K562 (cell line): ENCODE data around the gene PATE4. TPM values are rescaled to one million over a fixed set of nuclear protein-coding genes. Genes with fewer than 3 reads are reported as not detected.

Source experiments
- HES1 ChIP-seq: fragments of 450-650 bp; IDR thresholded peaks from 2 replicates; pipeline ENCODE4 v1.6.1; 2016; ENCODE audit warnings: low read depth, mild to moderate bottlenecking, moderate library complexity
- PCBP2 ChIP-seq: fragments of 200-400 bp; formaldehyde crosslinking; IDR thresholded peaks from 2 replicates; pipeline ENCODE4 v1.6.1; 2018; ENCODE audit warnings: low read length, low read depth, mild to moderate bottlenecking, moderate library complexity; ENCODE audit not compliant: poor library complexity, severe bottlenecking
- RAD21 ChIP-seq, 2 experiments: fragments of 250-450 bp in 1 of 2; fragments of 450-650 bp in 1 of 2; sonication (Bioruptor Pico) in 1 of 2; formaldehyde crosslinking in 1 of 2; IDR thresholded peaks in 1 of 2; conservative IDR thresholded peaks in 1 of 2; 2 replicates each; pipeline versions ENCODE4 v1.4.0 to v1.8.0; 2020 to 2022; ENCODE audit warnings: mild to moderate bottlenecking in 2 of 2, moderate library complexity in 1 of 2
- REST ChIP-seq, 2 experiments: fragments of 450-650 bp; formaldehyde crosslinking in 1 of 2; IDR thresholded peaks; 2 replicates each; pipeline versions ENCODE4 v1.4.0 to v1.6.1; 2014 to 2020; ENCODE audit warnings: mild to moderate bottlenecking in 2 of 2, borderline replicate concordance in 1 of 2, low read depth in 1 of 2
- SREBF2 ChIP-seq: sonication (generic); formaldehyde crosslinking; IDR thresholded peaks from 2 replicates; pipeline ENCODE4 v1.4.0; 2020; ENCODE audit warnings: mild to moderate bottlenecking, missing genetic modification reagents
- TEAD2 ChIP-seq: fragments of 450-650 bp; IDR thresholded peaks from 2 replicates; pipeline ENCODE4 v1.6.1; 2016; ENCODE audit warnings: missing genetic modification characterization, control low read depth, missing compliant biosample characterization
- ZNF134 ChIP-seq: fragments of 250-450 bp; sonication (Bioruptor Pico); conservative IDR thresholded peaks from 2 replicates; pipeline ENCODE4 v1.4.0; 2020
- ZNF174 ChIP-seq: fragments of 250-450 bp; sonication (Bioruptor Pico); IDR thresholded peaks from 2 replicates; pipeline ENCODE4 v1.4.0; 2020; ENCODE audit warnings: mild to moderate bottlenecking
- ZNF347 ChIP-seq: fragments of 450-650 bp; formaldehyde crosslinking; IDR thresholded peaks from 2 replicates; pipeline ENCODE4 v1.4.0; 2020; ENCODE audit warnings: low read depth, mild to moderate bottlenecking, moderate library complexity
- ZSCAN32 ChIP-seq: fragments of 450-650 bp; formaldehyde crosslinking; IDR thresholded peaks from 2 replicates; pipeline ENCODE4 v1.4.0; 2020; ENCODE audit warnings: mild to moderate bottlenecking, moderate library complexity
- polyA plus RNA-seq, 8 experiments: library from polyadenylated mRNA; depleted of rRNA in 4 of 8; stranded (reverse) in 5 of 8; unstranded in 3 of 8; fragments of >200 nt; fragmentation: Nextera tagmentation in 2 of 8; fragmentation: Illumina TruSeq in 1 of 8; extraction: Ambion mirVana in 2 of 8; extraction: Trizol in 1 of 8; gene quantifications; 2 replicates each; pipeline versions ENCODE4 v1.2.1 to v1.2.3, GENCODE V29; 2011 to 2014; ENCODE audit warnings: inconsistent platforms in 1 of 8, missing spikeins in 1 of 8
- total RNA-seq, 7 experiments: library from RNA; depleted of rRNA in 6 of 7; stranded (reverse); fragments of >200 nt in 6 of 7; fragmentation: Illumina TruSeq in 2 of 7; extraction: Trizol in 2 of 7; gene quantifications; 2 replicates each; pipeline versions ENCODE4 v1.2.1 to v1.2.3, GENCODE V29; 2011 to 2021; ENCODE audit warnings: low replicate concordance in 1 of 7
- TF ChIP-seq, protein P1 (sequence below): sonication (generic); formaldehyde crosslinking; IDR thresholded peaks from 2 replicates; pipeline ENCODE4 v1.8.1; 2022; ENCODE audit warnings: missing genetic modification reagents
- TF ChIP-seq, protein P2 (sequence below): fragments of 250-450 bp; sonication (Bioruptor Pico); IDR thresholded peaks from 2 replicates; pipeline ENCODE4 v1.8.0; 2021; ENCODE audit warnings: borderline replicate concordance, mild to moderate bottlenecking, moderate library complexity; ENCODE audit not compliant: poor library complexity, severe bottlenecking

The PATE4 gene
- total and polyA plus RNA-seq, 9 of the 15 experiments (the other 6 are each of a cell fraction or from before 2014, with no cell fraction given), result not detected

DNA sequence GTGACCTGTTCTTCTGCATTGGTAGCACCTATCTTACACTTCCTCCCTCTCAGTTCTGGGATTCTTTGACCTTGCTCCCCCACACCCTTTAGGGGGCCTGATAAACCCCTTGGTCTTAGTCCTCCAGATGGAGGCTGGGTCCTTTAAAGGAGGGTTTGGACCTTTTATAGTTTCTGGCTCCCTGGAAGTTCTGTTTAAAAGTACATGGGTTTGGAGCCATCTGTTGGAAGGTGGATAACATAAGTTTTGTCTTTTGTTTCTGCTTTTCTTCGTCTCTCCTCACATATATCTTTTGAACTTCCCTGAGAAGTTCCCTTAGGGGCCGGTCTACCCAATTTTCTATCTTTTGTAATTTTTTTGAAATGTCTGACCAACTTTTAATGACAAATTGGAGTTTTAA is 36.4 kb downstream of the PATE4 start (continued):
- TF ChIP-seq RAD21 (CRISPR knock-in tag; conservative IDR thresholded peaks at IDR 0.05 in 1 of 2, IDR thresholded peaks at IDR 0.05 in 1 of 2) (peak; percentile 27 to 57), REST (IDR thresholded peaks at IDR 0.05; ENCODE audit: borderline replicate concordance) (peak; percentile 14; the same call in 1 of the 2 replicates), REST (CRISPR knock-in tag; IDR thresholded peaks at IDR 0.05; ENCODE audit: low read depth) (no peak), HES1 (no peak), ZNF347 (no peak), ZNF174 (no peak), PCBP2 (no peak), TEAD2 (tag) (no peak), SREBF2 (CRISPR knock-in tag) (no peak), ZSCAN32 (no peak), ZNF134 (CRISPR knock-in tag) (no peak)
- TF ChIP-seq, protein P1, sequence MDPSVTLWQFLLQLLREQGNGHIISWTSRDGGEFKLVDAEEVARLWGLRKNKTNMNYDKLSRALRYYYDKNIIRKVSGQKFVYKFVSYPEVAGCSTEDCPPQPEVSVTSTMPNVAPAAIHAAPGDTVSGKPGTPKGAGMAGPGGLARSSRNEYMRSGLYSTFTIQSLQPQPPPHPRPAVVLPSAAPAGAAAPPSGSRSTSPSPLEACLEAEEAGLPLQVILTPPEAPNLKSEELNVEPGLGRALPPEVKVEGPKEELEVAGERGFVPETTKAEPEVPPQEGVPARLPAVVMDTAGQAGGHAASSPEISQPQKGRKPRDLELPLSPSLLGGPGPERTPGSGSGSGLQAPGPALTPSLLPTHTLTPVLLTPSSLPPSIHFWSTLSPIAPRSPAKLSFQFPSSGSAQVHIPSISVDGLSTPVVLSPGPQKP (CRISPR knock-in tag), result no peak
- TF ChIP-seq, protein P2, sequence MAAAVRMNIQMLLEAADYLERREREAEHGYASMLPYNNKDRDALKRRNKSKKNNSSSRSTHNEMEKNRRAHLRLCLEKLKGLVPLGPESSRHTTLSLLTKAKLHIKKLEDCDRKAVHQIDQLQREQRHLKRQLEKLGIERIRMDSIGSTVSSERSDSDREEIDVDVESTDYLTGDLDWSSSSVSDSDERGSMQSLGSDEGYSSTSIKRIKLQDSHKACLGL, result no peak
